ENCODE measurements around the gene KRT6A.

The KRT6A gene

DNA sequence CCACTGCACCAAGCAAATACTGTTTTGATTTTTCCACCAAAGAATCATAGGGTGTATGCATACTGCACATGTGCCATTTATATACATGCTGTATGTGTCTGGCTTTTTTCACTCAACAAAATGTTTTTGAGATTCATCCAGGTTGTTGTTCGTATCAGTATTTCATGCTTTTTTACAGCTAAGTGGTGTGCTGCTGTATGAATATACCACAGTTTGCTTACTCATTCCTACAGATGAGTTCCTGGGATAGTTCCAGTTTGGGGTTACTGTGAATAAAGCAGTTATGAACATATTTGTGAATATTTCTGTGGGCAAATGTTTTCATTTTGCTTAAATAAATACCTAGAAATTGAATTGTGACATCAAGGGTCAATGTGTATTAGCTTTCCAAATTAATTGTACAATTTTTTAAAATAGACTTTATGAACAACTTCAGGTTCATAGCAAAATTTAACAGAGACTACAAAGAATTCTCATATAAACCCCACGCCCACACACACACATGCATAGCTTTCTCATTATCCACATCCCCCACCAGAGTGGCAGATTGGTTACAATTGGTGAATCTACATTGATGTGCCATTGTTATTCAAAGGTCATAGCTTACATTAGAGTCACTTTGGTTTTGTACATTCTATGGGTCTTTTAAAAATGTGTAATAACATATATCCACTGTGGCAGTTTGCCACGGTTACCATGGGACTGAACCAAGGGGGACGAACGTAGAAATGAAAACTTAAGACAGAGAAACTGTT is 6.9 kb upstream of the KRT6A start (continued):
- TF ChIP-seq, protein P1, sequence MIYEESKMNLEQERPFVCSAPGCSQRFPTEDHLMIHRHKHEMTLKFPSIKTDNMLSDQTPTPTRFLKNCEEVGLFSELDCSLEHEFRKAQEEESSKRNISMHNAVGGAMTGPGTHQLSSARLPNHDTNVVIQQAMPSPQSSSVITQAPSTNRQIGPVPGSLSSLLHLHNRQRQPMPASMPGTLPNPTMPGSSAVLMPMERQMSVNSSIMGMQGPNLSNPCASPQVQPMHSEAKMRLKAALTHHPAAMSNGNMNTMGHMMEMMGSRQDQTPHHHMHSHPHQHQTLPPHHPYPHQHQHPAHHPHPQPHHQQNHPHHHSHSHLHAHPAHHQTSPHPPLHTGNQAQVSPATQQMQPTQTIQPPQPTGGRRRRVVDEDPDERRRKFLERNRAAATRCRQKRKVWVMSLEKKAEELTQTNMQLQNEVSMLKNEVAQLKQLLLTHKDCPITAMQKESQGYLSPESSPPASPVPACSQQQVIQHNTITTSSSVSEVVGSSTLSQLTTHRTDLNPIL (CRISPR knock-in tag; IDR thresholded peaks at IDR 0.05; ENCODE audit: low read depth): no peak
- TF ChIP-seq ZNF70 (CRISPR knock-in tag; IDR thresholded peaks at IDR 0.05) (no peak), PPARA (CRISPR knock-in tag; IDR thresholded peaks at IDR 0.05; ENCODE audit: borderline replicate concordance) (no peak), ZC3H10 (CRISPR knock-in tag; IDR thresholded peaks at IDR 0.05) (no peak)
- TF ChIP-seq, protein P2, sequence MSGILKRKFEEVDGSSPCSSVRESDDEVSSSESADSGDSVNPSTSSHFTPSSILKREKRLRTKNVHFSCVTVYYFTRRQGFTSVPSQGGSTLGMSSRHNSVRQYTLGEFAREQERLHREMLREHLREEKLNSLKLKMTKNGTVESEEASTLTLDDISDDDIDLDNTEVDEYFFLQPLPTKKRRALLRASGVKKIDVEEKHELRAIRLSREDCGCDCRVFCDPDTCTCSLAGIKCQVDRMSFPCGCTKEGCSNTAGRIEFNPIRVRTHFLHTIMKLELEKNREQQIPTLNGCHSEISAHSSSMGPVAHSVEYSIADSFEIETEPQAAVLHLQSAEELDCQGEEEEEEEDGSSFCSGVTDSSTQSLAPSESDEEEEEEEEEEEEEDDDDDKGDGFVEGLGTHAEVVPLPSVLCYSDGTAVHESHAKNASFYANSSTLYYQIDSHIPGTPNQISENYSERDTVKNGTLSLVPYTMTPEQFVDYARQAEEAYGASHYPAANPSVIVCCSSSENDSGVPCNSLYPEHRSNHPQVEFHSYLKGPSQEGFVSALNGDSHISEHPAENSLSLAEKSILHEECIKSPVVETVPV (CRISPR knock-in tag; IDR thresholded peaks at IDR 0.05): no peak
- TF ChIP-seq, protein P3, sequence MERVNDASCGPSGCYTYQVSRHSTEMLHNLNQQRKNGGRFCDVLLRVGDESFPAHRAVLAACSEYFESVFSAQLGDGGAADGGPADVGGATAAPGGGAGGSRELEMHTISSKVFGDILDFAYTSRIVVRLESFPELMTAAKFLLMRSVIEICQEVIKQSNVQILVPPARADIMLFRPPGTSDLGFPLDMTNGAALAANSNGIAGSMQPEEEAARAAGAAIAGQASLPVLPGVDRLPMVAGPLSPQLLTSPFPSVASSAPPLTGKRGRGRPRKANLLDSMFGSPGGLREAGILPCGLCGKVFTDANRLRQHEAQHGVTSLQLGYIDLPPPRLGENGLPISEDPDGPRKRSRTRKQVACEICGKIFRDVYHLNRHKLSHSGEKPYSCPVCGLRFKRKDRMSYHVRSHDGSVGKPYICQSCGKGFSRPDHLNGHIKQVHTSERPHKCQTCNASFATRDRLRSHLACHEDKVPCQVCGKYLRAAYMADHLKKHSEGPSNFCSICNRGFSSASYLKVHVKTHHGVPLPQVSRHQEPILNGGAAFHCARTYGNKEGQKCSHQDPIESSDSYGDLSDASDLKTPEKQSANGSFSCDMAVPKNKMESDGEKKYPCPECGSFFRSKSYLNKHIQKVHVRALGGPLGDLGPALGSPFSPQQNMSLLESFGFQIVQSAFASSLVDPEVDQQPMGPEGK (CRISPR knock-in tag; IDR thresholded peaks at IDR 0.05; ENCODE audit: borderline replicate concordance): no peak

DNA sequence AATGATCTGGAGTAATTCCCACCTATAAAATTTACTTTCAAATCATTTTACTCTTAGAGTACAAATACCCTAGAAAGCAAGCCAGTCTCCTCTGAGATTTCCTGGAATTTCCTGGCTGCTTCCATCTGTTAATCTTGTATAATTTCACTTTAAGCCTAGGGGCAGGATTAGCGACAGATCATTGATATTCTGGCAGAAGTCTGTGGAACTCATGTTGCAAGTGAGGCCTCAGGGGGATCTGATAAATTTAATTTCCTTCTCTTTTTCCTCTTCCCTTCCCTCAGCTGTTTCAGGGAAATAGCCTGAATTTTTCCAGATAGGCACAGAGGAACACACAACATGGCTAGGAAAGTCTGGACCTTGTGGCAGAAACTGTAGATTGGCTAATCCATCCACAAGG is 5.9 kb upstream of the KRT6A start:
- TF ChIP-seq SNAI2 (CRISPR knock-in tag; IDR thresholded peaks at IDR 0.05) (no peak), CSDC2 (CRISPR knock-in tag; IDR thresholded peaks at IDR 0.05) (no peak), RARB (CRISPR knock-in tag; IDR thresholded peaks at IDR 0.05) (no peak), TOX (CRISPR knock-in tag; IDR thresholded peaks at IDR 0.05; ENCODE audit: borderline replicate concordance) (no peak), GLIS3 (CRISPR knock-in tag; IDR thresholded peaks at IDR 0.05) (no peak), BACH2 (CRISPR knock-in tag; IDR thresholded peaks at IDR 0.05; ENCODE audit: borderline replicate concordance) (no peak), ZC3H10 (CRISPR knock-in tag; IDR thresholded peaks at IDR 0.05) (no peak), ESRRG (CRISPR knock-in tag; IDR thresholded peaks at IDR 0.05) (no peak), ZNF565 (CRISPR knock-in tag; conservative IDR thresholded peaks at IDR 0.05; ENCODE audit: low read depth) (no peak), ZFP3 (CRISPR knock-in tag; IDR thresholded peaks at IDR 0.05) (no peak), ARNTL (CRISPR knock-in tag; IDR thresholded peaks at IDR 0.05; ENCODE audit: borderline replicate concordance, low read depth) (no peak), ZNF70 (CRISPR knock-in tag; IDR thresholded peaks at IDR 0.05) (no peak), OSR1 (CRISPR knock-in tag; IDR thresholded peaks at IDR 0.05) (no peak), TCF4 (CRISPR knock-in tag; IDR thresholded peaks at IDR 0.05; ENCODE audit: borderline replicate concordance) (no peak), ISL1 (CRISPR knock-in tag; IDR thresholded peaks at IDR 0.05) (no peak)
- TF ChIP-seq, protein P4, sequence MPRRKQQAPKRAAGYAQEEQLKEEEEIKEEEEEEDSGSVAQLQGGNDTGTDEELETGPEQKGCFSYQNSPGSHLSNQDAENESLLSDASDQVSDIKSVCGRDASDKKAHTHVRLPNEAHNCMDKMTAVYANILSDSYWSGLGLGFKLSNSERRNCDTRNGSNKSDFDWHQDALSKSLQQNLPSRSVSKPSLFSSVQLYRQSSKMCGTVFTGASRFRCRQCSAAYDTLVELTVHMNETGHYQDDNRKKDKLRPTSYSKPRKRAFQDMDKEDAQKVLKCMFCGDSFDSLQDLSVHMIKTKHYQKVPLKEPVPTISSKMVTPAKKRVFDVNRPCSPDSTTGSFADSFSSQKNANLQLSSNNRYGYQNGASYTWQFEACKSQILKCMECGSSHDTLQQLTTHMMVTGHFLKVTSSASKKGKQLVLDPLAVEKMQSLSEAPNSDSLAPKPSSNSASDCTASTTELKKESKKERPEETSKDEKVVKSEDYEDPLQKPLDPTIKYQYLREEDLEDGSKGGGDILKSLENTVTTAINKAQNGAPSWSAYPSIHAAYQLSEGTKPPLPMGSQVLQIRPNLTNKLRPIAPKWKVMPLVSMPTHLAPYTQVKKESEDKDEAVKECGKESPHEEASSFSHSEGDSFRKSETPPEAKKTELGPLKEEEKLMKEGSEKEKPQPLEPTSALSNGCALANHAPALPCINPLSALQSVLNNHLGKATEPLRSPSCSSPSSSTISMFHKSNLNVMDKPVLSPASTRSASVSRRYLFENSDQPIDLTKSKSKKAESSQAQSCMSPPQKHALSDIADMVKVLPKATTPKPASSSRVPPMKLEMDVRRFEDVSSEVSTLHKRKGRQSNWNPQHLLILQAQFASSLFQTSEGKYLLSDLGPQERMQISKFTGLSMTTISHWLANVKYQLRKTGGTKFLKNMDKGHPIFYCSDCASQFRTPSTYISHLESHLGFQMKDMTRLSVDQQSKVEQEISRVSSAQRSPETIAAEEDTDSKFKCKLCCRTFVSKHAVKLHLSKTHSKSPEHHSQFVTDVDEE (CRISPR knock-in tag; IDR thresholded peaks at IDR 0.05): no peak
- TF ChIP-seq, protein P5, sequence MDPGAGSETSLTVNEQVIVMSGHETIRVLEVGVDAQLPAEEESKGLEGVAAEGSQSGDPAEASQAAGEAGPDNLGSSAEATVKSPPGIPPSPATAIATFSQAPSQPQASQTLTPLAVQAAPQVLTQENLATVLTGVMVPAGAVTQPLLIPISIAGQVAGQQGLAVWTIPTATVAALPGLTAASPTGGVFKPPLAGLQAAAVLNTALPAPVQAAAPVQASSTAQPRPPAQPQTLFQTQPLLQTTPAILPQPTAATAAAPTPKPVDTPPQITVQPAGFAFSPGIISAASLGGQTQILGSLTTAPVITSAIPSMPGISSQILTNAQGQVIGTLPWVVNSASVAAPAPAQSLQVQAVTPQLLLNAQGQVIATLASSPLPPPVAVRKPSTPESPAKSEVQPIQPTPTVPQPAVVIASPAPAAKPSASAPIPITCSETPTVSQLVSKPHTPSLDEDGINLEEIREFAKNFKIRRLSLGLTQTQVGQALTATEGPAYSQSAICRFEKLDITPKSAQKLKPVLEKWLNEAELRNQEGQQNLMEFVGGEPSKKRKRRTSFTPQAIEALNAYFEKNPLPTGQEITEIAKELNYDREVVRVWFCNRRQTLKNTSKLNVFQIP (CRISPR knock-in tag; IDR thresholded peaks at IDR 0.05; ENCODE audit: borderline replicate concordance, low read depth): no peak
- TF ChIP-seq, protein P3 (CRISPR knock-in tag; IDR thresholded peaks at IDR 0.05; ENCODE audit: borderline replicate concordance): no peak
- TF ChIP-seq, protein P1 (CRISPR knock-in tag; IDR thresholded peaks at IDR 0.05; ENCODE audit: low read depth): no peak
- TF ChIP-seq, protein P2 (CRISPR knock-in tag; IDR thresholded peaks at IDR 0.05): no peak
- ATAC-seq: no peak
